HepG2 (cell line): ENCODE measurements around the gene CHL1.

ENCODE experiments used
- HMG20A ChIP-seq: IDR thresholded peaks from 2 replicates; pipeline ENCODE4 v1.6.1; 2016; ENCODE audit warnings: borderline replicate concordance
- NFE2L1 ChIP-seq: sonication (generic); formaldehyde crosslinking; IDR thresholded peaks from 2 replicates; pipeline ENCODE4 v1.4.0; 2020; ENCODE audit warnings: missing genetic modification reagents, mild to moderate bottlenecking, borderline replicate concordance
- ZNF282 ChIP-seq: fragments of 450-650 bp; IDR thresholded peaks from 2 replicates; pipeline ENCODE4 v1.6.1; 2018; ENCODE audit not compliant: partially characterized antibody

GRCh38 chr3:399647-400046, 203.1 kb downstream of the CHL1 start:
- TF ChIP-seq NFE2L1 (no peak), HMG20A (CRISPR knock-in tag) (no peak), ZNF282 (no peak)
